Spleen (tissue), 7 donors: Measurements from ENCODE around the gene HMGA1.

Experiments used
- POLR2A ChIP-seq, 3 donors: fragments of 450-650 bp; IDR thresholded peaks; one replicate each; pipeline ENCODE4 v1.5.1; 2017; ENCODE audit warnings: antibody characterized with exemption in 3 of 3, mild to moderate bottlenecking in 1 of 3
- TF ChIP-seq, protein P1 (sequence below), 11 experiments: fragments of 200-600 bp in 7 of 11; fragments of 450-650 bp in 4 of 11; sonication (generic) in 4 of 11; IDR thresholded peaks in 8 of 11; conservative IDR thresholded peaks in 3 of 11; 1 replicate in 7 of 11; 2 replicates in 4 of 11; pipeline versions ENCODE4 v1.4.0 to v1.8.0; 2016 to 2021; ENCODE audit warnings: antibody characterized with exemption in 11 of 11, inconsistent platforms in 4 of 11, mild to moderate bottlenecking in 1 of 11
- donor health status: DM: no; HTN: no; CAD: no; lungs with moderate emphysema.
- donor health status: DM: no; HTN: no; CAD: no.
- donor health status: DM: no; HTN: no; CAD: no.

DNA sequence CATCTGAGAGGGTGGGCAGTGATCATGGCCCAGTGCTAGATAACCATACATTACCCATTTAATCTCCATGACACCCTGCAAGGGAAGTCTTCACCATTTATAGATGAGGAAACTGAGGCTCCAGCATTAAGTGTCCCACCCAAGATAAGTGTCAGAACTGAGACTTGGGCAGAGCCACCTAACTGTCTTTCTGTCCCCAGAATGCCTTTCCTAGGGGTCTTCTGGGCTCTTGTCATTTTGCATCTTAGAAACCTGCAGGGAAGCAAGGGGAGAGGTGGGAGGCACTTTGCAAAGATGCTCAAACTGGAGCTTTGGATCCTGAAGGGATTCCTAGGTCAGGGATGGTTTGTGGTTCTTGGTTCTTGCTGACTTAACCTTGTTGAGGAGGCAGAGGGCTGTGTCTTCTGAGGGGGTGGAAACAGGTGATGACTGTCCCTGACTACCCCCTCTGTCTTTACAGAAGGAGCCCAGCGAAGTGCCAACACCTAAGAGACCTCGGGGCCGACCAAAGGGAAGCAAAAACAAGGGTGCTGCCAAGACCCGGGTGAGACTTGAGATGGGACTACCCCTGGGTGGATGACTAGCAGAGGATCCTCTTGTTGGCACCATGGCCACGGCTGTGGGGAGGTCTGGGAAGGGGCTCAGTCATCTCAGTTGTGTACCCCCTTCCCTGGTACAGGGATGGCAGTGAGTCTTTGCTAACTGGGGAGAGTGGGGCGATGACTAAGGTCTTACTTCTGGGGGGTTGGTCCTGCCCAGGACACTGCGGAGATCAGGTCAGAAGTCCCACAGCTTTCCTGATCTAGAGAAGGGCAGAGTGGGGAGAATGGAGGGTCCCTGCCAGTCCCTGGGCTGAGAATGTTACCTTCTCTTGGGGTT is 5.8 kb downstream of the HMGA1 start:
- TF ChIP-seq, protein P1, sequence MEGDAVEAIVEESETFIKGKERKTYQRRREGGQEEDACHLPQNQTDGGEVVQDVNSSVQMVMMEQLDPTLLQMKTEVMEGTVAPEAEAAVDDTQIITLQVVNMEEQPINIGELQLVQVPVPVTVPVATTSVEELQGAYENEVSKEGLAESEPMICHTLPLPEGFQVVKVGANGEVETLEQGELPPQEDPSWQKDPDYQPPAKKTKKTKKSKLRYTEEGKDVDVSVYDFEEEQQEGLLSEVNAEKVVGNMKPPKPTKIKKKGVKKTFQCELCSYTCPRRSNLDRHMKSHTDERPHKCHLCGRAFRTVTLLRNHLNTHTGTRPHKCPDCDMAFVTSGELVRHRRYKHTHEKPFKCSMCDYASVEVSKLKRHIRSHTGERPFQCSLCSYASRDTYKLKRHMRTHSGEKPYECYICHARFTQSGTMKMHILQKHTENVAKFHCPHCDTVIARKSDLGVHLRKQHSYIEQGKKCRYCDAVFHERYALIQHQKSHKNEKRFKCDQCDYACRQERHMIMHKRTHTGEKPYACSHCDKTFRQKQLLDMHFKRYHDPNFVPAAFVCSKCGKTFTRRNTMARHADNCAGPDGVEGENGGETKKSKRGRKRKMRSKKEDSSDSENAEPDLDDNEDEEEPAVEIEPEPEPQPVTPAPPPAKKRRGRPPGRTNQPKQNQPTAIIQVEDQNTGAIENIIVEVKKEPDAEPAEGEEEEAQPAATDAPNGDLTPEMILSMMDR (IDR thresholded peaks at IDR 0.05 in 8 of 11, conservative IDR thresholded peaks at IDR 0.05 in 3 of 11), result no peak
- TF ChIP-seq POLR2A (IDR thresholded peaks at IDR 0.05), result no peak
